ENCODE data around the gene DTD1.

The DTD1 gene

GRCh38 chr20:18712882-18713281, 125.0 kb downstream of the DTD1 start:
- Histone ChIP-seq H3K79me2 (ENCODE audit: insufficient read depth, low read length) (no peaks in the 10 kb centered on the region), H3K4me3 (ENCODE audit: low read length, poor library complexity, severe bottlenecking) (no peak overlapping the region), H3K36me3 (ENCODE audit: insufficient read depth, low read length) (no peaks in the 10 kb centered on the region), H3K9me2 (replicated peaks; ENCODE audit: low read depth, low read length) (no peaks in the 10 kb centered on the region), H3K27me3 (ENCODE audit: insufficient read depth, low read length, poor library complexity, severe bottlenecking) (no peaks in the 10 kb centered on the region), H4K20me1 (ENCODE audit: insufficient read depth, low read length, poor library complexity, severe bottlenecking) (no peaks in the 10 kb centered on the region), H3K9ac (ENCODE audit: low read depth, low read length, poor library complexity, severe bottlenecking) (no peak overlapping the region), H3K9me3 (ENCODE audit: insufficient read depth, low read depth, low read length) (no peaks in the 10 kb centered on the region), H3K4me1 (ENCODE audit: insufficient read depth, low read length, poor library complexity, severe bottlenecking) (no peaks in the 10 kb centered on the region), H3F3A (ENCODE audit: low read depth) (no peaks in the 10 kb centered on the region), H2AFZ (ENCODE audit: low read length) (no peak overlapping the region), H3K4me2 (ENCODE audit: low read depth, low read length, poor library complexity, severe bottlenecking) (no peak overlapping the region)
- no peak for TF ChIP-seq CTCF (conservative IDR thresholded peaks at IDR 0.05; ENCODE audit: low read length)
- no peak for TF ChIP-seq EZH2phosphoT487 (IDR thresholded peaks at IDR 0.05; ENCODE audit: borderline replicate concordance)

GRCh38 chr20:18715564-18715963, 127.7 kb downstream of the DTD1 start:
- Histone ChIP-seq H3K79me2 (ENCODE audit: insufficient read depth, low read length) (no peaks in the 10 kb centered on the region), H3K27me3 (ENCODE audit: insufficient read depth, low read length, poor library complexity, severe bottlenecking) (no peaks in the 10 kb centered on the region), H3K9me3 (ENCODE audit: insufficient read depth, low read depth, low read length) (no peaks in the 10 kb centered on the region), H3K4me1 (ENCODE audit: insufficient read depth, low read length, poor library complexity, severe bottlenecking) (no peaks in the 10 kb centered on the region), H4K20me1 (ENCODE audit: insufficient read depth, low read length, poor library complexity, severe bottlenecking) (no peaks in the 10 kb centered on the region), H3K36me3 (ENCODE audit: insufficient read depth, low read length) (no peaks in the 10 kb centered on the region), H3F3A (ENCODE audit: low read depth) (no peaks in the 10 kb centered on the region), H3K4me3 (ENCODE audit: low read length, poor library complexity, severe bottlenecking) (no peak overlapping the region), H2AFZ (ENCODE audit: low read length) (no peak overlapping the region), H3K9me2 (replicated peaks; ENCODE audit: low read depth, low read length) (no peaks in the 10 kb centered on the region), H3K9ac (ENCODE audit: low read depth, low read length, poor library complexity, severe bottlenecking) (no peak overlapping the region), H3K4me2 (ENCODE audit: low read depth, low read length, poor library complexity, severe bottlenecking) (no peak overlapping the region)
- TF ChIP-seq CTCF (conservative IDR thresholded peaks at IDR 0.05; ENCODE audit: low read length) (no peak), EZH2phosphoT487 (IDR thresholded peaks at IDR 0.05; ENCODE audit: borderline replicate concordance) (no peak)

- H3K4me1 ChIP-seq (ENCODE audit: insufficient read depth, low read length, poor library complexity, severe bottlenecking), result no peaks in the 10 kb centered on the region
- H3K4me2 ChIP-seq (ENCODE audit: low read depth, low read length, poor library complexity, severe bottlenecking), result no peak overlapping the region
- H4K20me1 ChIP-seq (ENCODE audit: insufficient read depth, low read length, poor library complexity, severe bottlenecking), result no peaks in the 10 kb centered on the region
- H3K79me2 ChIP-seq (ENCODE audit: insufficient read depth, low read length), result no peaks in the 10 kb centered on the region
- H2AFZ ChIP-seq (ENCODE audit: low read length), result no peak overlapping the region
- H3K4me3 ChIP-seq (ENCODE audit: low read length, poor library complexity, severe bottlenecking), result no peak overlapping the region
- no peaks in the 10 kb centered on the region for H3F3A ChIP-seq (ENCODE audit: low read depth)
- no peaks in the 10 kb centered on the region for H3K9me2 ChIP-seq (replicated peaks; ENCODE audit: low read depth, low read length)
- H3K9ac ChIP-seq (ENCODE audit: low read depth, low read length, poor library complexity, severe bottlenecking), result no peak overlapping the region
- H3K36me3 ChIP-seq (ENCODE audit: insufficient read depth, low read length), result no peaks in the 10 kb centered on the region
- TF ChIP-seq CTCF (conservative IDR thresholded peaks at IDR 0.05; ENCODE audit: low read length) (no peak), EZH2phosphoT487 (IDR thresholded peaks at IDR 0.05; ENCODE audit: borderline replicate concordance) (no peak)
- no peaks in the 10 kb centered on the region for H3K27me3 ChIP-seq (ENCODE audit: insufficient read depth, low read length, poor library complexity, severe bottlenecking)
- H3K9me3 ChIP-seq (ENCODE audit: insufficient read depth, low read depth, low read length), result 0 out of 2 replicates have a peak, but pooled peaks cover 2% of the 10 kb centered on the region
Observed at GRCh38 chr20:18717062-18717461, 129.2 kb downstream of the DTD1 start.

Data from Loucy (cell line).